Subcutaneous adipose tissue (tissue), 4 donors: ENCODE measurements around the gene MPP3. TPM values are rescaled to one million over a fixed set of nuclear protein-coding genes. Genes with fewer than 3 reads are reported as not detected.

ENCODE experiments used
- CTCF ChIP-seq: fragments of 450-650 bp; IDR thresholded peaks from one replicate; pipeline ENCODE4 v1.5.1; 2016; ENCODE audit warnings: low read depth, mild to moderate bottlenecking, control low read depth, antibody characterized with exemption, moderate library complexity
- total RNA-seq, 4 donors: library from RNA; depleted of rRNA; stranded (reverse); fragments of >200 nt; gene quantifications; one replicate each; pipeline ENCODE4 v1.1.0, GENCODE V29; 2016

Gene MPP3
- total RNA-seq, 4 donors from 2014 or later, result 9.0 to 122 (median 25.2) TPM

- no peak for TF ChIP-seq CTCF
These were observed 62.0 kb downstream of the MPP3 start for GRCh38 chr17:43770957-43771356.

- TF ChIP-seq CTCF, result no peak
These were observed 63.1 kb downstream of the MPP3 start for GRCh38 chr17:43769859-43770258.

GRCh38 chr17:43769426-43769825 lies 63.5 kb downstream of the MPP3 start:
- TF ChIP-seq CTCF, result no peak

- TF ChIP-seq CTCF, result no peak
These were observed 64.0 kb downstream of the MPP3 start for GRCh38 chr17:43768943-43769342.

- TF ChIP-seq CTCF, result no peak
These were observed 64.6 kb downstream of the MPP3 start for GRCh38 chr17:43768382-43768781.

GRCh38 chr17:43767713-43768059 lies 65.3 kb downstream of the MPP3 start:
- no peak for TF ChIP-seq CTCF

- TF ChIP-seq CTCF, result no peak
These were observed 65.8 kb downstream of the MPP3 start for GRCh38 chr17:43767053-43767712.
